Stimulated activated naive CD4-positive, alpha-beta T cell treated with Interleukin-2 at 50 U/mL for 16 hours (primary cell): ENCODE data around the gene PTPRT.
"Not testable (repeated sequence)": the region's sequence is repeated elsewhere in the genome, so short reads cannot be mapped to it uniquely, and the experiment has no call there.

ENCODE experiments used
- DNase-seq: peaks from one replicate; lab custom pipeline; 2025; lab: John Stamatoyannopoulos, UW

PTPRT gene

DNA sequence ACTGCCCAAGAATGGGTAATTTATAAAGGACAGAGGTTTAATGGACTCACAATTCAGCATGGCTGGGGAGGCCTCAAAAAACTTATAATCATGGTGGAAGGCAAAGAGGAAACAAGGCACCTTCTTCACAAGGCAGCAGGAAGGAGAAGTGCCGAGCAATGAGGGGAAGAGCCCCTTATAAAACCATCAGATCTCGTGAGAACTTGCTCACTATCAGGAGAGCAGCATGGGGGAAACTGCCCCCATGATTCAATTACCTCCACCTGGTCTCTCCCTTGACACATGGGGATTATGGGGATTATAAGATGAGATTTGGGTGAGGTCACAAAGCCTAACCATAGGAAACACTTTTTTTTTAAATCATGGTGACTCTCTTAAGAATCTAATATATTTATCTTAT lies 278.9 kb downstream of the PTPRT start:
- DNase-seq = not testable (repeated sequence)

DNA sequence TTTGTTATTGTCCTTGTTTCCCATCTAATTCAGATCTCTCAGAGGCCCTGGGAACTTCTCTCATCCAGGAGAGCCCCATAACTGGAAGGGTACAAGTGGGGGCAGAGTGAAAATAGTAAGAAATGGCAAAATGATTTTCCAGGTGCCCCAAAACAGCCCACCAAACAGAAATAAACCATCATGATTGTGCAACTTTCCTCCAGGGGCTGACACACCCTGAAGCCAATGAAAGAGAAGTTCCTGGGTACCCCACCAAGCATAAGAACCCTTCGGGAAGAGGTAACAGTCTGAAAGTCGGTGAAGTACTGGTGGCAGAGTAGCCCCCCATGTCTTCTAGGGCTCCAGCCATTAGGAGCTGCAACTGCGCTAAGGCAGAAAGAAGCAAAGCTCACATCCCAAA lies 282.0 kb downstream of the PTPRT start:
- DNase-seq = no peak

DNA sequence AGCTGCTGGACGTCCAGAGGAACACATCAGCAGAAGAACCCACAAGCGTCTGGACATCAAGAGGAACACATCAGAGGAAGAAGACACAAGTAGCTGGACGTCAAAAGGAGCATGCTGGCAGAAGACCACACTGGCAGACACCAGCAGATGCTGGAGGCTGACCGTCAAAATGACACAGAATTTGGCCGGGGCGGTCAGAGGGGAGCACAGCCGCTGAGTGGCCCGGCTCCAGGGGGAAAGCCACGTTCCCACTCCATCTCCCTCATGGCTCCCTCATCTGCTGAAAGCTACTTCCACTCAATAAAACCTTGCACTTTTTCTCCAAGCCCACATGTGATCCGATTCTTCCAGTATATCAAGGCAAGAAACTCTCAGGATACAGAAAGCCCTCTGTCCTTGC lies 283.6 kb downstream of the PTPRT start:
- no peak for DNase-seq

DNA sequence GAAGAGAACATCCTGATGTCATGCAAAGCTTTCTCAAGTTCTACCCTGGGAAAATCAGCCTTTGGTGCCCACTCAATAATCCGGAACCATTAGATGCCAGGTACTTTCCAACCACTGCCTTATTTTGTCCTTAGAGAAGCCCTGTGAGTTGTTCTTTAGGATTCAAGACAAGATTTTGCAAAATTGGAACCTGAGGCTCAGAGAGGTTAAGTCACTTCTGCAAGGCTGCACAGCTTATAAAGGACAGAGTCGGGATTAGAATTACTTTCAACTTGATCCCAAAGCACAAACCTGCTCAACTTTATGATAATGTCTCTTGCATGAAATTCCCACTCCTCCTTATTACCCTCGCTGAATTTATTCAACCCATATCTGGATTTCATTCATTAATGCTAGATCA lies 287.2 kb downstream of the PTPRT start:
- no peak for DNase-seq

DNA sequence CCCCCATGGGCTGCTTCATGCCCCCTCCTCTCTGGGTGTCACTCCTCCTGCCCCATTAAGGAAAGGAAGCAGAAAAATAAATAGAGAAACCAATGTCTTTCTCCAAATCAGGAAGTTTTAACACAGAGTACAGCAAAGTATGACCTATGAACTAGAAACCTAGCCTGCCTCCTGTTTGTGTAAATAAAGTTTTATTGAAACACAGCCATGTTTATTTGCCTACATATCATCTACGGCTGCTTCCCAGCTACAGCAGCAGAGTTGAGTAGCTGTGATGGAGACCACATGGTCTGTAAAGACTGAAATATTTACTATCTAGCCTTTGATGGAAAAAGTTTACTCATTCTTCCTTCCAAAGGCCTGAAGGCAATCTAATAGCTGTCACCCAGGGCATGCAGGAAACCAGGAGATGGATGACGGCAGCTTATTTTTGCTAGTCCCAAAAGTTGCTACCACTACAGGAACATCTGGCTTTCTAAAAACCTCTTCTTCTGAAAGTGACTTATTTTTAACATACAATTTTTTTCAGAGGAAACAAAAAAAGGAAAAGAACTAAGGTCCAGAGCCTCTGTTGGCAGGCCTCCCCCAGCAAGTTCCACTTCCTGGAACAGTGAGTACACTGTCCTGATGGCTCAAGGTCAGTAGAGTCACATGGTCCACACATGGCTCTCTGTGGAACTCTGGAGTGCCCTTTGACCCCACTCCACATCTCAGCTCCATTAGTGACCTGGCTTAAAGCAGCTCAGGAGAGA lies 287.8 kb downstream of the PTPRT start:
- DNase-seq = no peak

DNA sequence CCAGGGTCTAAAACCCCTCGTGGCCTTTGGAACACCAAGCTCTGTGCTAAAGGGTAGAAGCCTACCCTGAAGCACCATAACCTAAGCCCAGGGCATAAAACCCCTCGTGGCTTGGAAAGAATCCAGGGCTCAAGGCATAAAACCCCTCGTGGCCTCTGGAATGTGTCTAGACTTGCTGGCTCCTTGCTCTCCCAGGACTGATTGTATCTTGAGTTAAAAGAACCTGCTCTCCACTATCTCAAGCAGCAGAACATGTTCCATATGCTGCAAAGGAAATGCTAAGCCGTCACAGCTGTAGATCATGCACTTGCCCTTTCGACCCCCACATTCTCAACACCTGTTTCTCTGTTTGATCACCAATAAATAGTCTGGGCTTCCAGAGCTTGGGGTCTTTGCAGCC lies 288.9 kb downstream of the PTPRT start:
- not testable (repeated sequence) for DNase-seq

DNA sequence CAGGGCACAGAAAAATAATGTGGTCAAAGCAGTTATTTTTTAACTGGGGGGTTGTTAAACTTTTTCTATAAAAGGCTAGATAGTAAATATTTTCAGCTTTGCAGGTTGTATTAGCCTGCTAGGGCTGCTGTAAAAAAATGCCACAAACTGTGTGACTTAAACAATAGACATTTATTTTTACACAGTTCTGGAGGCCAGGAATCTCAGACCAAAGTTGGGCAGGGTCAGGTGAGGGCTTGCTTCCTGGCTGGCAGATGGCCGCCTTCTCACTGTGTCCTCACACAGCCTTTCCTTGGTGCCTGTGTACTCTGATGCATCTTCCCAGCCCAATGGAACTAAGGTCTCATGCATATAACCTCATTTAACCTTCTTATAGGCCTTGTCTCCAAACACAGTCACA lies 294.7 kb downstream of the PTPRT start:
- DNase-seq = no peak

DNA sequence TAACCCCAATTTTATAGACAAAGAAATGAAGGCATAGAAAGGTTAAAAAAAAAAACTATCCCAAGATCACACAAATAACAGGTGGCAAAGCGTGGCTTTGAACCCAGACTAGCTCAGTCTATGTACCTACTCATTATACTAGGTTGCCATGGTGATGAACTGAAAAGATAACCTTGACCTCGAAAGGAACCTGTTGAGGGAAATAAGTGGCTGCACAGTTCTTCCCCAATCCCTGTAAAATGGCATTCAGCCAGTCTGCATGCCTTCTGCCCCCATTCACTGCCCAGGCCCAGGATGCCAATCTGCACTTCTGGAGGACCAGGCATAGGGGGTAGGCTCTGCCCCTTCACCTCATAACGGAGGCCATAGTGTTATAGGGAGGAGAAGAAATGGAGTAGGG lies 295.2 kb downstream of the PTPRT start:
- DNase-seq = no peak

DNA sequence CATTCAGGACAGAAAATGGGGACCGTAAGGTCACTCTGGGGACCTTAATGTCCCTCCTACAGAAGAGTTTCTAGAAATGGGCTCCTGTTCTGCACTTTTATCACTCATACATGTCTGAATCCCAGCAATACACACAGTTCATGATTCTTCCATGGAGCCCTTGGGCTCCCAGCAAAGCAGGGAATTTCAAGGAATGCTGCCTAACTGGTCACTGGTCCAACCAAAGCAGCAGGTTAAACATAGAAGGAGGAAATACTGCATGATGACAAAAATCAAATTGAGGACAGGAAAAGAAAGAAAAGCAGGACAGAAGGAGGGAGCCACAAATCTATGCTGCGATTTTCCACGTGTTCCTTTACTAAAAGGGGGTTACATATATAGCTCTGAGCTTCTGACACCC lies 300.2 kb downstream of the PTPRT start:
- DNase-seq = no peak

DNA sequence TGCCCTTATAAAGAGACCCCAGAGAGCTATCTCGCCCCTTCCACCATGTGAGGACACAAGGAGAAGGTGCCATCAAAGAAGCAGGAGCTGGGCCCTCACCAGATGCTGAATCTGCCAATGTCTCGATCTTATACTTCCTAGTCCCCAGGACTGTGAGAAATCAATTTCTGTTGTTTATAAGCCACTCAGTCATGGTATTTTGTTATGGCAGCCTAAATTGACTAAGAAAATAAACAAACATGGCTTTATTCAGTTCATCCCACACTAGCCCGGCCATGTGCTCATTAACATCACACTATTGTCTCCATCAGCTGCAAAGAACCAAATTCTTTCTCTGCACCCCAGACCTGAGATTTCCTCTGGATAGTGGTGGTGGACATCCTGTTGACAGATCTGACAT lies 302.4 kb downstream of the PTPRT start:
- DNase-seq = no peak

DNA sequence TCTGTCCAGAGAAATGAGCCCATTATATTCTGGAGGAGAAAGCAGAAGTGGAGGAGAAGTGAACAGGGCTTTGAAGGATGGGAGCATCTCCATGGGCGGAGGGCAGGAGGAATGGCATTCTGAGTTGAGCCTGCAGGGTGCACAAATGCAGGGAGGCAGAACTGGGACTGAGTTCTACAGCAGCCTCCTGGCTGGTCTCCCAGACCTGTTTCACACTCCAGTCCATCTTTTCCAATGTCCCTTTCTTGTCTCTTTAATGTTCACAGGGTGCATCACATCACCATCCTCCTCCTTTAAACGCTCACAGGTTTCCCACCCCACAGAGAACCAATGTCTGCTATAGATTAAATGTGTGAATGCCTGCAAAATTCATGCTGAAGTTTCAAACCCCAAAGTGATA lies 302.9 kb downstream of the PTPRT start:
- no peak for DNase-seq

DNA sequence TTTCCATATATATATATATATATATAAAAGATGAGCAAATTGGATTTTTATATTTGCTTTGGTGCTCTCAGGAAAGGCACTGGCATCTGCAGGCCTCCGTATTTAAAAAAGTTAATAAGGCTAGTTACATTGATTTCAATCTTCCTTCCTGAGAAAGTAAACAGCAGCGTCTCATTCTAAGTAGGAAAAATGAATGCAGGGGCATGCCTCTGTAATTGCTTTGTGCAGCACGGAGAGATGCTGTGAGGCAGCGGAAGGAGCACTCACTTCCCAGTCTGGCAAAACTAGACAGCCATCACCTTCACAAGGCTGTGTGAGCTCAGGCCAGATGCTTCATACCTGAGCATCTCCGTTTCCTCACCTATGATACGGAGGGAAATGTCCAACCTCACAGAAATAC lies 303.7 kb downstream of the PTPRT start:
- no peak for DNase-seq

DNA sequence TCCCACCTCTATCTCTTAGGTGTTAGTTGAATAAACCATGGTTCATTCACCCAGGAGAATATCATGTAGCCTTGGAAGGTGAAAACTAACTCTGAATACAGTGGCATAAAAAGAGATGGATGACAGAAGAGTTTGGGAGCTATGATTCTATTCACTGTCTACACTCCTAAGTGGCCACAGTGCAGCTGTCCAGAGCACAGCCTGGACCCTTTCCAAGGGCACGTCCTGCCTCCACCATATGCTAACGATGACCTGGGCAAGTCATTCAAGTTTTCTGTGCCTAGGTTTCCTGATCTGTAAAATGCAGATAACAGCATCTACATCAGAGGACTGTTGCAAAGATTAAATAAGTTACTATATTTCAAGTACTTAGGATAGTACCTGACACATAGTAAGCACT lies 314.1 kb downstream of the PTPRT start:
- DNase-seq = no peak

DNA sequence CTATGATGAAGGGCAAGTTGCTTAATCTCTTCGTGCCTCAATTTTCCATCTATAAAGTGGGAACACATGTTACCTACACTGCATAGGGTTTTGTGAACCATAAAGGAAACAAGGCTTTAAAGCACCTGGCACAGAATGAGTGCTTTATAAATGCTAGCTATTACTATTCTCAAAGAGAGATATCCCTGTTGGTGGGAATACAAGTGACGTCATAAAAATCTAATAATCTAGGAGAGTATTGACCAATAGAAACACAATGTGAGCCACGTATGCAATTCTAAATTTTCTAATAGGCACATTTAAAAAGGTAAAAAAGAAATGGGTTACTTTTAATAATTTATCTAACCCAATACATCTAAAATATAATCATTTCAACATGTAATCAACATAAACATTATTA lies 316.4 kb downstream of the PTPRT start:
- DNase-seq = no peak

DNA sequence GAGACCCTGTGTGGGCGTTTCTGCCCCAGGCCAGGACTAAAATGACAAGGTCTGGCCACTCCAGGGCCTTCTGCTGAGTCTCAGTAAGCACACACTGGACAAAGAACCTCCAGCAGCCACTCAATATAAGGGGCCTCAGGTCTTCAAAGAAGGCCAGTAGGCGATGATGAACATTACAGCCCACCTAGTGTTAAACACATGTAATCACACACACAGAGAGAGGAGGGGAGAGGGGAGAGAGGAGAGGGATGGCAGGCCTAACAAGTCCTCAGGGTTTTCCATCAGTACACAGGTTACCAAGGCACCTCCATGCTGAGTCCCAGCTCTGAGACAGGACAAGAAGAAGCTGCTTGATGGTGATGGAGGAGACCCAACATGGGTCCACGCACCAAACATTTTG lies 325.6 kb downstream of the PTPRT start:
- no peak for DNase-seq

DNA sequence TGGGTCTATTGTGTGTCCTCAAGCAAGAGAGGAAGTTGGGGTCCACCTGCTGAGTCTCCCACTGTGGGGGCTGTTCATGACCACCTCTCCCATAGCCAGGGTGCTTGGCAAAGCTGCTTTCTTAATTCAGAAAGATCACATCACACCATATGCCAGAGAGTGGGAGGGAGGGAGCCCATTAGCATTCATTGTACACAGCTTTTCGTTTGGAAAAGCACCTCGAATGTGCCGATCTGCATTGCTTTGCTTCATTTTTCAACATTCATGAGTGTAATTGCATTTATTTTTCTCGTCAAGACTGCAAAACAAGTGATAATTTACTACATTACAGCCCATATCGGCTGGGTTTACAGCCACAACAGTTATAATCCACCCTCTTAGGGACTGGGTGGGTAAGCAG lies 327.3 kb downstream of the PTPRT start:
- no peak for DNase-seq

DNA sequence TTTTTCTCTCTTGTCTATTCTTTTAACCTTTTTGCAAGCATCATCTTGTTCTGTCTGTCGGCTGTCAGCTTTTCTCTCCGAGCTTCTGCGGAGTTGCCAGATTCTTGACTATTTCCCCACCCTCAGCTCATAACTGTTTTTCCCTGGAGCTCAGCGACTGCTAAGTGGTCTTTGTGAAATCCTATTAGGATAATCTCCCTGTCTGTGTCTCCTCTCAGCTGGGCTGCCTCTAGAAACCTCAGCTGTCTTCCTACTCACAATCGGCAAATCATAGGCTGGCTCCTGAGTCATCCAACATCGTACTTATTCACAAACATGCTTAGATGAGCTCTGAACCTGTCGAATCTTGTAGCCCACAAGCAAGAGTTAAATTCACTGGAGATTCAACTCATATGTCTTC lies 332.3 kb downstream of the PTPRT start:
- no peak for DNase-seq

DNA sequence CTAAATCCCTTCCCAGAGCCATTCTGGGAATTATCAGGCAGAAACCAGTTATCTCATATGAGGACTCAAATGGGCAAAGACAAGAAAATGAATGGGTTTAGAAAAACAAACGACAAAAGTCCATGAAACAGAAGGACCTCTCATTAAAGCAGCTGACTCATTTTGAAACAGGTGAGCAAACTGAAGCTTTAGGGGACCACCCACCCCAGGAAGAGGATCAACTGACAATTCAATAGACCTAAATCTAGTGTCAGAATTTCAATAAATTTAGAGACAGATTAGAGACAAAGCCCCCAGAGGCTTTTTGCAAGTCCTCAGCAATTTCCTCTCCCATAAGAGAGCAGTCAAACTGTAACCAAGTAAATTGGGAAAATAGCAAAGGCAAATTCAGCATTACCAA lies 333.8 kb downstream of the PTPRT start:
- no peak for DNase-seq

DNA sequence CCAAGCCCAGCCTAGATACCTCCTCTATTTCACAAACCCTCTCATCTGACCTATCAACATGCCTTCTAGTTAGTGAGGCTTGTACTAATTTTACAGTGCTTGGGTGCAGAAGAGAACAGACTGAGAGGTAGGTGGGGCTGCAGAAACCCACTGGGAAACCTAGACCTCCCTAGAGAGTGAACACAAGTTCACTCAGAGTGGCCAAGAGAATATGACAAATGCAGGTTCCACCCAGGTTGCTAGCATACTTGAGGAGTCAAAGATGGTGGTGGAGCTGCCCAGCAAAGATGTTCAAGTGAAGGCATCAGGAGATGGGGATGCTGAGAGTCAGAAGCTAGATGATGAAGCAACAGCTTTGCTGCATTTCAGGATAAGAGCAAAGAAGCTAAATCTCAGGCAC lies 337.0 kb downstream of the PTPRT start:
- no peak for DNase-seq

DNA sequence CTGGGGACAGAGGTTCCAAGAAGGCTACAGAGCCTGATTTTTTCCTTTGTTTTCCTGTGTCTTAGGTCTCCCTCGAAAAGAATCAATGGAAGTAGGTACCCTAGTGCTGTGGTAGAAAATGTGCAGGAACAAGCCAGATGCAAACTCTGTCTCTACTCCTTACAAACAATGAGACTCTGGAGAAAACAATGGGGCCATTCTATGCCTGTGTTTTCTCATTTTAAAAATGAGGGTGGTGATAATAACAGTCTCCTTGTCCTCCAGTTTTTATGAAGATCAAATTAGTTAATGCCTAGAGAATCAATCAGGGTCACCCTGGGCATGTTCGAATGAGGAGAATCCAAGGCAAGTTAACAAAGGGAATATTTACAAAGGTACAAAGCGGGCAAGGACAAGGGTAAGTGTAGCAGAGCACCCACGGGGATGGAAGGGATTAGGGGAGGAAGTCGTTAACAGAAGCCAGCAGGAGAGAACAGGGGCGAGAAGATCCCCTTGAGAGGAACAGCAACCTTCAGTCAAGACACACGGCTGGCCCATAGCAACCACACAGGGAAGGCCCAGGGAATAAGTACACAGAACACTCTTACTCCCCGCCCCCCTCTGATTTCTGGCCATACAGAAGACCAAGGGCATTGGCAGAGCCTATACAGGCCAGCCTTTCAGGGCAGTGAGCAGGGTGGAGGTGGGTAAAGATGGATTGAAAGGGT lies 342.8 kb downstream of the PTPRT start:
- DNase-seq = no peak

DNA sequence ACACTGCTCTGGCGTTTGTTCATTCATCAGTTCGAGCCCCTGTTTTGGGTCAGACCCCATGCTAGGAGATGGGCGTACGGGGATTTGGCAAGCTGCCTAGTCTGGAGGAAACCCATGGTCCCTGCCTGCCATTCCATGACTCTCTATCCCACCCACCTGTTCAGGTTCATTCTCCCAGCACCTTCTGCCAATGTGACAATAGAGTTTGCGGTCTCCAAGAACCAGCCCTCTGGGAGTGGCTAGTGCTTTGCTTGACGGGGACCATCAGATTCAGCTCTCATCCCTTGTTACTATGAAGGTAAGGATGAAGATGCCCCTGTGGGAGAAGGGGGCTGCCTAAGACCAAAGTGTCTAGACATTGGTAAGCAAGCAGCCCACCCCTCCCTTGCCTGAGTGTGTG lies 345.0 kb downstream of the PTPRT start:
- no peak for DNase-seq

DNA sequence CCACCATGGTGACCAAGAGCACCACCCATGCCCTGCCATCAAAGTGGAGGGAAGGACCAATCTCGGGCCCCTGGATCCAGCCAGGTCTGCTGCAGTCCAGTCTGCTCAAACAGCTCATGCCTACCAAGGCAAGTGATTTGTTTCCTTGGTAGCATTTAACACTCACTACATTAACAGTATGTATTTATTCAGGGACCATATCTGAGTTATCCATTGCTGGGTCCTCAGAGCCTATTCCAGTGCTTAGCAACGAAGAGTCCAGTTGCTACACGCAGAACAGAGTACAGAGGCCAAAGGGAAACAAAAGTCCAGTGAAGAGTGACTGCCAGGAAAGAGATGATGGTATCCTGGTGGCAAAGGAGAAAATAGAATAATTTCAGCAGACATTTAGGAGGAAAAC lies 352.2 kb downstream of the PTPRT start:
- no peak for DNase-seq

DNA sequence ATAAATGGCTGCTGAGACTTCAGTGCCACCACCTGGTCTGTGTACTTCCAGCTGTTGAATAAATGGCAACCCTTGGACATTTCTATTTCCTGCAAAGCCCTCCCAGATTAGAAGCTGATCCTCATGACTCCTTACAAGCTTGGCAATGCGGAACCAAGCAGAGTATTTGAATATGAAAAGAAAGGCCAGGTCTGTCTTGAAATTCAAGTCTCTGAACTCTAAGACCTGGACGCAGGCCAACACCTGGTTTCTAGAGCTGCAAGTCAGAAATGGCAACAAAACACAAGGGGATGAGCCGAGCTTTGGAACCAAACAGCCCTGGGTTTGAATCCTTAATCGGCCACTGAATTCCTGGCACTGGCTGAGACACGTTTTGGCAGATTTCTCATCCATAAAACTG lies 353.4 kb downstream of the PTPRT start:
- no peak for DNase-seq

DNA sequence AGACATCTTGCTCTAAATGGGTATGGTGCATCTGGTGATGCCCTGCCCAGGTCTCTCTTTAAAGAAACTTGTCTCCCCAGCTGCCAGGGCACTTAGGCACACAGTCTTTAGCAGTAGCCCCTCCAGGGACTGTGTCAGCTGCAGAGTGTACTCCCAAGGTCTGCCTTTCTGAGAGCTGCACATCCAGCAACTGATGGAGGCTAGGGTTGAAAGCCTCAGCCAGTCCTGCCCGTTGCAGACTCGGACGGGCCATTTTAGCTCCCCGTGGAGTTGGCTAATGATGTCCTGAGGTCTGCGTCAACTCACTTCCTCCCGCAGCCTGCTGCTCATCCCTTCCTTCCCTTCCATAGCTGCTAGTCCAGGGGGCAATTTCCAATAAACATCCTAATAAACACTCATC lies 381.8 kb downstream of the PTPRT start:
- DNase-seq = no peak
